ENCODE data around the gene CFAP74.

DNA sequence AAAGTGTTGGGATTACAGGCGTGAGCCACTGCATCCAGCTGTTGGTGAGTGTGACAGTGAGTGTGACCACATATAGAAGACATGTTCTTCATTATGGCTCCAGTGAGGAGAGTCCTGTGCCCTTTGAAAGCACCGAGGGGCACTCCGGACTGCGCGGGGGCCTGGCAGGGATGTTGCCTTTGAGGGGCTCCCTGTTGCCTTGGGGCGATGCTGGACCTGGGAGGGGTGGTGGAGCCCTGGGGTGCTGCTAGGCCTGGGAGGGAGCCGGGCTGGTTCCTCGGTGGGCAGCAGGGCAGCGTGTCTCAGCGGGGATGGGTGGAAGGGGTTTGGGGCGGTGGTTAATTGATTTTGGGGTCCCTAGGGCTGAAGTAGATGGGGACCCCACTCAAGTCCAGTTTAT, 25.5 kb downstream of the CFAP74 start:
- TF ChIP-seq CTCF (IDR thresholded peaks at IDR 0.05) = no peak
- TF ChIP-seq POLR2A (IDR thresholded peaks at IDR 0.05) = no peak

Measured in heart left ventricle (tissue), 13 donors.